ENCODE results near the gene SBF2.
"Not testable (repeated sequence)": the region's sequence is repeated elsewhere in the genome, so short reads cannot be mapped to it uniquely, and the experiment has no call there.

The SBF2 gene

GRCh38 chr11:10134975-10135481 is 159.0 kb downstream of the SBF2 start:
- TF ChIP-seq ZFX (IDR thresholded peaks at IDR 0.05) = no peak
- TF ChIP-seq, protein P1, sequence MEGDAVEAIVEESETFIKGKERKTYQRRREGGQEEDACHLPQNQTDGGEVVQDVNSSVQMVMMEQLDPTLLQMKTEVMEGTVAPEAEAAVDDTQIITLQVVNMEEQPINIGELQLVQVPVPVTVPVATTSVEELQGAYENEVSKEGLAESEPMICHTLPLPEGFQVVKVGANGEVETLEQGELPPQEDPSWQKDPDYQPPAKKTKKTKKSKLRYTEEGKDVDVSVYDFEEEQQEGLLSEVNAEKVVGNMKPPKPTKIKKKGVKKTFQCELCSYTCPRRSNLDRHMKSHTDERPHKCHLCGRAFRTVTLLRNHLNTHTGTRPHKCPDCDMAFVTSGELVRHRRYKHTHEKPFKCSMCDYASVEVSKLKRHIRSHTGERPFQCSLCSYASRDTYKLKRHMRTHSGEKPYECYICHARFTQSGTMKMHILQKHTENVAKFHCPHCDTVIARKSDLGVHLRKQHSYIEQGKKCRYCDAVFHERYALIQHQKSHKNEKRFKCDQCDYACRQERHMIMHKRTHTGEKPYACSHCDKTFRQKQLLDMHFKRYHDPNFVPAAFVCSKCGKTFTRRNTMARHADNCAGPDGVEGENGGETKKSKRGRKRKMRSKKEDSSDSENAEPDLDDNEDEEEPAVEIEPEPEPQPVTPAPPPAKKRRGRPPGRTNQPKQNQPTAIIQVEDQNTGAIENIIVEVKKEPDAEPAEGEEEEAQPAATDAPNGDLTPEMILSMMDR (conservative IDR thresholded peaks at IDR 0.05) = no peak
- H3K27ac ChIP-seq = no peak overlapping the region

- not testable (repeated sequence) for H3K27ac ChIP-seq
These were observed 159.8 kb downstream of the SBF2 start for GRCh38 chr11:10134226-10134625.

DNA sequence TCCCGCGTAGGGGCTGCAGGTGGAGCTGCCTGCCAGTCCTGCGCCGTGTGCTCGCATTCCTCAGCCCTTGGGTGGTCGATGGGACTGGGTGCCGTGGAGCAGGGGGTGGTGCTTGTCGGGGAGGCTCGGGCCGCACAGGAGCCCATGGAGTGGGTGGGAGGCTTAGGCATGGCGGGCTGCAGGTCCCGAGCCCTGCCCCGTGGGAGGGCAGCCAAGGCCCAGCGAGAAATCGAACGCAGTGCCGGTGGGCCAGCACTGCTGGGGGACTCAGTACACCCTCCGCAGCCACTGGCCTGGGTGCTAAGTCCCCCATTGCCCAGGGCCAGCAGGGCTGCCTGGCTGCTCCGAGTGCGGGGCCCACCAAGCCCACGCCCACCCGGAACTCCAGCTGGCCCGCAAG is 160.8 kb downstream of the SBF2 start:
- not testable (repeated sequence) for H3K27ac ChIP-seq

DNA sequence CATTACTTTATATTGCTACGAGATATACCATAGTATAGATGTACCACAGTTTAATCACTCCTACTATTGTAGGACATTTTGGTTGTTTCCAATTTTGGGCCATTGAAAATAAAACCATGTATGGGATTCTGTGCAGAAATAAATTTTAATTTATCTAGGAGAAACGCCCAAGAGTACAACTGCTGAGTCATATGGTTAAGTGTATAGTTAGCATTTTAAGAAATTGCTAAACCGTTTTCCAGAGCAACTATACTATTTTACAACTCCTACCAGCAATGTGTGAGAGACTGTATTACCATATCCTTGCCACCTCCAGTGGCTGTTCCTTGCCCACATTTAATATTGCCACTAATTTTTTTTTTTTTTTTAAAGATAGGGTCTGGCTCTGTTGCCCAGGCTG is 163.1 kb downstream of the SBF2 start:
- H3K27ac ChIP-seq = no peak overlapping the region
- no peak for TF ChIP-seq ZFX (IDR thresholded peaks at IDR 0.05)
- TF ChIP-seq, protein P1 (conservative IDR thresholded peaks at IDR 0.05) = no peak

- not testable (repeated sequence) for H3K27ac ChIP-seq
These were observed 164.8 kb downstream of the SBF2 start for GRCh38 chr11:10129184-10129583.

- no peak overlapping the region for H3K27ac ChIP-seq
- TF ChIP-seq, protein P1 (conservative IDR thresholded peaks at IDR 0.05) = no peak
- TF ChIP-seq ZFX (IDR thresholded peaks at IDR 0.05) = no peak
These were observed 168.4 kb downstream of the SBF2 start for GRCh38 chr11:10125522-10126133.

GRCh38 chr11:10122326-10123197 is 171.5 kb downstream of the SBF2 start:
- TF ChIP-seq, protein P1 (conservative IDR thresholded peaks at IDR 0.05) = no peak
- no peak for TF ChIP-seq ZFX (IDR thresholded peaks at IDR 0.05)
- no peak overlapping the region for H3K27ac ChIP-seq

- no peak overlapping the region for H3K27ac ChIP-seq
- TF ChIP-seq, protein P1 (conservative IDR thresholded peaks at IDR 0.05) = no peak
- no peak for TF ChIP-seq ZFX (IDR thresholded peaks at IDR 0.05)
These were observed 175.2 kb downstream of the SBF2 start for GRCh38 chr11:10118865-10119264.

All from C4-2B (cell line).